GM10248 (cell line): ENCODE results near the gene IFNAR2.
"Not testable (repeated sequence)": the region's sequence is repeated elsewhere in the genome, so short reads cannot be mapped to it uniquely, and the experiment has no call there.

Experiments
- CTCF ChIA-PET: fragments of 300-600 bp; sonication (Branson Sonifier 250); formaldehyde crosslinking; extraction: SDS; loops from one replicate; lab custom pipeline; 2021; ENCODE audit warnings: antibody characterized with exemption; lab: Yijun Ruan, JAX
- POLR2A ChIA-PET: fragments of 350-650 bp; sonication (Branson Sonifier 250); formaldehyde crosslinking; extraction: SDS; loops from one replicate; lab custom pipeline; 2020; ENCODE audit warnings: antibody characterized with exemption; lab: Yijun Ruan, JAX
- DNase-seq: peaks from one replicate; pipeline ENCODE4 v3.0.0; 2012; ENCODE audit errors: extremely low spot score
- TF ChIP-seq, protein P1 (sequence below): IDR thresholded peaks from 2 replicates; pipeline ENCODE4 v1.5.1; 2012; ENCODE audit warnings: mild to moderate bottlenecking, low read depth; ENCODE audit errors: extremely low read depth, missing control alignments, control extremely low read depth

Gene IFNAR2

DNA sequence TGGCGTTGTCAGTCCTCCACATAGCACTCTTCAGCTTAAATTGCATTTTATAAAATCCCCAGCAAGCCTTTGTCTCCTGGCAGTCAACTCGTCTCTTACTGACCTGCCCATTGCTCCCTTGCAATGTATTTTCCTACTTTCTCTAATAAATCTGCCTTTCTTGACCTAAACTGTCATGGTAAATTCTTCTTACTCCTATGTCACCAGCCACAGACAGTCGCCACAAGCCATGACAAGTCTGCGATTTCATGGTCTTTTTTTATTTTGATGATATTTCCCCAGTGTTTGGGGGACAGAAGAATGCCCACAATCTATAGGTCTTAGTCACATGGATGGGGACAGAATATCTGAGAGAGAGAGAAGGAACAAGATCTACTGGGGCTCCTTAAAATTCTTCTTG is 8.4 kb downstream of the IFNAR2 start:
- TF ChIP-seq, protein P1, sequence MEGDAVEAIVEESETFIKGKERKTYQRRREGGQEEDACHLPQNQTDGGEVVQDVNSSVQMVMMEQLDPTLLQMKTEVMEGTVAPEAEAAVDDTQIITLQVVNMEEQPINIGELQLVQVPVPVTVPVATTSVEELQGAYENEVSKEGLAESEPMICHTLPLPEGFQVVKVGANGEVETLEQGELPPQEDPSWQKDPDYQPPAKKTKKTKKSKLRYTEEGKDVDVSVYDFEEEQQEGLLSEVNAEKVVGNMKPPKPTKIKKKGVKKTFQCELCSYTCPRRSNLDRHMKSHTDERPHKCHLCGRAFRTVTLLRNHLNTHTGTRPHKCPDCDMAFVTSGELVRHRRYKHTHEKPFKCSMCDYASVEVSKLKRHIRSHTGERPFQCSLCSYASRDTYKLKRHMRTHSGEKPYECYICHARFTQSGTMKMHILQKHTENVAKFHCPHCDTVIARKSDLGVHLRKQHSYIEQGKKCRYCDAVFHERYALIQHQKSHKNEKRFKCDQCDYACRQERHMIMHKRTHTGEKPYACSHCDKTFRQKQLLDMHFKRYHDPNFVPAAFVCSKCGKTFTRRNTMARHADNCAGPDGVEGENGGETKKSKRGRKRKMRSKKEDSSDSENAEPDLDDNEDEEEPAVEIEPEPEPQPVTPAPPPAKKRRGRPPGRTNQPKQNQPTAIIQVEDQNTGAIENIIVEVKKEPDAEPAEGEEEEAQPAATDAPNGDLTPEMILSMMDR, result no peak
- no peak for DNase-seq
- ChIA-PET CTCF (interaction anchor here (1.2 to 2.5 kb wide), 6 partner anchors 12 to 87 kb away, joined by 3 to 13 read pairs (median 5); partner anchors contain the start of gene IFNAR1), POLR2A (interaction anchor here (0.6 to 1.2 kb wide), 2 partner anchors 28 to 33 kb away, joined by 3 read pairs; partner anchors contain the start of gene IL10RB)

DNA sequence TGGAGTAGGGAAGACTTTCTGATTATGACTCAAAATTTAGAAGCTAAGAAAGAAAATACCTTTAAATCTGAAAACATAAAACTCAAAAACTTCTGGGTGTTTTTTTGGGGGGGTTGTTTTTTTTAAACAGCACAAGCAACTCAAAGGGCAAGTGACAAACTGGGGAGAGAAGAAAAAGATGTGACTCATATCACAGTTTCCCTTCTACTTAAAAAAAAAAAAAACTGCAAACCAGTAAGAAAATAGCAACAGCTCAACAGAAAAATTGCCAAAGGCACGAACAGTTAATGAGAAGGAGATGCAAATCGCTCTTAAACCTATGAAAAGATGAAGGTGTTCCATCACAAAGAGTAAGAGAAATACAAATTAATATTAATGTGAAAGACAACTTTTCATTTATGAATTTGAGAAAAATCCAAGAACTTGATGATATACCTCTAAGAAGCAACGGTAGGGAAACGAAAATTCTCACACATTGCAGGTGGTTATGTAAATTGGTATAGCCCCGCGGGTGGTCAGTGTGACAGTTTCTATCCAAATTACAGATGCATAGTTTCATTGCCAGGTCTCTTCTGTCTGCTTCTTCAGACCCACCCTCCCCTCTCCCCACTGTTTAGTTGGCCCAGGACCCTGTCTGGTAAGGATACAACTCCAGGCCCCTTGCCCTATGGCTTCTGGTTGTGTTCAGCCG is 9.0 kb downstream of the IFNAR2 start:
- CTCF ChIA-PET, result interaction anchor here (0.8 to 2.5 kb wide), 10 partner anchors 11 to 124 kb away, joined by 3 to 13 read pairs (median 4); partner anchors contain the start of gene IFNAR1
- peak; percentile 70 for DNase-seq
- POLR2A ChIA-PET, result interaction anchor here (0.6 to 1.2 kb wide), 4 partner anchors 28 to 555 kb away, joined by 3 read pairs; partner anchors contain the start of gene IL10RB
- TF ChIP-seq, protein P1, result no peak

DNA sequence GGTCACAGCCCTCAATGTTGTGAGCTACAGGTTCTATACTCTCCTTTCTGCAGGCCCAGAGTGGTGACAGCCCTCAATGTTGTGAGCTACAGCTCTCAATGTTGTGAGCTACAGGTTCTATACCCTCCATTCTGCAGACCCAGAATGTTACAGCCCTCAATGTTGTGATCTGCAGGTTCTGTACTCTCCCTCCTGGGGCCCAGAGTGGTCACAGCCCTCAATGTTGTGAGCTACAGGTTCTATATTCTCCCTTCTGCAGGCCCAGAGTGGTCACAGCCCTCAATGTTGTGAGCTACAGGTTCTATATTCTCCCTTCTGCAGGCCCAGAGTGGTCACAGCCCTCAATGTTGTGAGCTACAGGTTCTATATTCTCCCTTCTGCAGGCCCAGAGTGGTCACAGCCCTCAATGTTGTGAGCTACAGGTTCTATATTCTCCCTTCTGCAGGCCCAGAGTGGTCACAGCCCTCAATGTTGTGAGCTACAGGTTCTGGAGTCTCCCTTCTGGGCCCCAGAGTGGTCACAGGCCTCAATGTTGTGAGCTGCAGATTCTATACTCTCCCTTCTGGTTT is 9.9 kb downstream of the IFNAR2 start:
- POLR2A ChIA-PET, result interaction anchor here (0.9 kb wide), 1 partner anchor 74 kb away, joined by 3 read pairs; no protein-coding TSS in a partner anchor
- CTCF ChIA-PET, result interaction anchor here (0.8 to 2.5 kb wide), 10 partner anchors 9 to 123 kb away, joined by 3 to 13 read pairs (median 4); partner anchors contain the start of gene IFNAR1
- DNase-seq, result not testable (repeated sequence)

DNA sequence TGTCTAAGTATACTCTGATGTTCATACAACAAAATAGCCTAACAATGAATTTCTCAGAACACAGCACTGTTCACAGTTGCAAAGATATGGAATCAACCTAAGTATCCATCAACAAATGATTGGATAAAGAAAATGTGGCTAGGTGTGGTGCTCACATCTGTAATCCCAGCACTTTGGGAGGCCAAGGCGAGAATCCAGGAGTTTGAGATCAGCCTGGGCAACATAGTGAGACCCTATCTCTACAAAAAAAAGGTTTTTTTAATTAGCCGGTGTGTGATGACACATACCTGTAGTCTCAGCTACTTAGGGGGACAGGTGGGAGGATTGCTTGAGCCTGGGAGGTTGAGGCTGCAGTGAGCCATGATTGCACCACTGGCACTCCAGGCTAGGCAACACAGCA is 10.7 kb downstream of the IFNAR2 start:
- POLR2A ChIA-PET, result interaction anchor here (0.7 kb wide), 1 partner anchor 32 kb away, joined by 4 read pairs; no protein-coding TSS in a partner anchor
- CTCF ChIA-PET, result interaction anchor here (0.8 to 1.7 kb wide), 5 partner anchors 10 to 121 kb away, joined by 3 to 8 read pairs (median 5); no protein-coding TSS in a partner anchor

DNA sequence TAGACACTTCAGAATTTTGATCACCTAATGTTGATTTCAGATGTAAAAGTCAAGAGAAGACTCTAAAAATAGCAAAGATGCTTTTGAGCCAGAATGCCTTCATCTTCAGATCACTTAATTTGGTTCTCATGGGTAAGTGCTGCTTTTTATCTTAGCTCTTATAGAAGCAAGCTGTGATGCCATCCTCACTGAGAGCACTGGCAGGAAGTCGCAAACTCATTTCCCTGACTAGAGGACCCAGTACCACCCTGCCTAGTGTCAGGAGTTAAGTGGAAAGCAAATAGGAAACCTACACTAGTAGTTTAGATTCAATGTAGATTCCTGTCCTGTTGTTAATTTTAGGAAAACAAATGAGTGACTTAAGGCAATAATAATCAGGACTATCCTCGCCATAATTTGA is 12.1 kb downstream of the IFNAR2 start:
- CTCF ChIA-PET, result interaction anchor here (1.1 to 1.7 kb wide), 2 partner anchors 9 to 46 kb away, joined by 3 to 5 read pairs; no protein-coding TSS in a partner anchor
- DNase-seq, result no peak
- POLR2A ChIA-PET, result interaction anchor here (0.6 kb wide), 1 partner anchor 629 kb away, joined by 4 read pairs; no protein-coding TSS in a partner anchor
- TF ChIP-seq, protein P1, result no peak

More for the DNA sequence above, 10.7 kb downstream of the IFNAR2 start:
- TF ChIP-seq, protein P1, result no peak
- DNase-seq, result no peak

DNA sequence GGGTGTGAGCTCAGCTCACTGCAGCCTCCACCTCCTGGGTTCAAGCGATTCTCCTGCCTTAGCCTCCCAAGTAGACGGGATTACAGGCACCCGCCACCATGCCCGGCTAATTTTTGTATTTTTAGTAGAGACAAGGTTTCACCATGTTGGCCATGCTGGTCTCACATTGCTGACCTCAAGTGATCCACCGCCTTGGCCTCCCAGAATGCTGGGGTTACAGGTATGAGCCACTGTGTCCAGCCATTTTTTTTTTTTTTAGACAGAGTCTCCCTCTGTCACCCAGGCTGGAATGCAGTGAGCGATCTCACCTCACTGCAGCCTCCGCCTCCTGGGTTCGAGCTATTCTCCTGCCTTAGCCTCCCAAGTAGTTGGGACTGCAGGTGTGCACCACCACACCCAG is 13.1 kb downstream of the IFNAR2 start:
- DNase-seq, CTCF ChIA-PET: not testable (repeated sequence)
- POLR2A ChIA-PET, result interaction anchor here (0.6 kb wide), 1 partner anchor 630 kb away, joined by 4 read pairs; no protein-coding TSS in a partner anchor

DNA sequence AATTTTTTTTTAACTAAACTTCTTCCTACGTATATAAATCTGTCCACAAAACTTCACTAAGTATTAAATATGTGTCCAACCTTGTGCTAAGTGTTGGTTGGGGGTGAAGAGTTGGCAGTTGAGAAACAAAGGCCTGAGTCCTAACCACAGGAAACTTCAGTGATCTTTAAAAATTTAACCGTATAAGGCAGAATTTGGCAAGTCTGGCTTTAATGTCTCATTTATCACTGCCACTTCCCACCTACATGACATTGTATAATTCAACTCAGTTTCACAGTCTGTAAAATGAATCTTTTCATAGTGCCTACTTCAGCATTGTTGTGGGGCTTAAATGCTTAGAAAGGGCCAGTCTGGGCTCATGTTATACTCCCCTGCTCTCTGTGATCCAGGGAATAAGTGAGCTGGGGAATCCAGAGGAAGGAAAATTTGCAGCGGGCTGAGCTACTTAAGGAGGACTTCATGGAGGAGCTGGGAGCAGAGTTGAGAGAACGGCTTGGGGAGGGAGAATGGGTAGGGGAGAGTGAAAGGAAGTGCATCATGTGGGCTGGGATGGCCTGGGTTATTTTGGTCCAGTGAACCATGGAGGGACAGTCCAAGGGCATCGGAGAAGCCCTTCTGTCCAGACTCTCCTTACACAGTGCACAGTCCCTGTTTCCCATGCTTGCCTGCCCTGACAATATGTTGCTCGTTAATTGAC is 14.5 kb downstream of the IFNAR2 start:
- TF ChIP-seq, protein P1, result no peak
- CTCF ChIA-PET, result interaction anchor here (0.9 kb wide), 1 partner anchor 47 kb away, joined by 3 read pairs; no protein-coding TSS in a partner anchor

More for the DNA sequence above, 14.5 kb downstream of the IFNAR2 start:
- no peak for DNase-seq
- POLR2A ChIA-PET, result no interaction called here
